ENCODE measurements around the gene GOT1. TPM values are rescaled to one million over a fixed set of nuclear protein-coding genes. Genes with fewer than 3 reads are reported as not detected.
A peak's percentile ranks its signal among the peaks of the same experiment; 100 is the strongest.

GOT1 gene
- total RNA-seq, 1 donor: 14.0 TPM

GRCh38 chr10:99435986-99436638 is 5.7 kb upstream of the GOT1 start:
- DNase-seq (ENCODE audit: low read depth in 2 of 3, low spot score in 2 of 3): peak in 2 of 3 donors; percentile 58 to 85

- no peak for DNase-seq (ENCODE audit: low read depth in 2 of 3, low spot score in 2 of 3)
Observed at GRCh38 chr10:99433378-99434020, 3.1 kb upstream of the GOT1 start.

GRCh38 chr10:99432881-99433280 is 2.5 kb upstream of the GOT1 start:
- no peak for DNase-seq (ENCODE audit: low read depth in 2 of 3, low spot score in 2 of 3)

GRCh38 chr10:99432047-99432446 is 1.6 kb upstream of the GOT1 start:
- DNase-seq (ENCODE audit: low read depth in 2 of 3, low spot score in 2 of 3): no peak

- DNase-seq (ENCODE audit: low read depth in 2 of 3, low spot score in 2 of 3): peak in 1 of 3 donors; percentile 24
Observed at GRCh38 chr10:99431190-99431760, 851 bp upstream of the GOT1 start.

GRCh38 chr10:99430116-99430450 is 341 bp downstream of the GOT1 start:
- DNase-seq (ENCODE audit: low read depth in 2 of 3, low spot score in 2 of 3): peak in 1 of 3 donors; percentile 15

GRCh38 chr10:99429517-99430095 is 818 bp downstream of the GOT1 start:
- no peak for DNase-seq (ENCODE audit: low read depth in 2 of 3, low spot score in 2 of 3)

- DNase-seq (ENCODE audit: low read depth in 2 of 3, low spot score in 2 of 3): no peak
Observed at GRCh38 chr10:99427566-99428190, 2.7 kb downstream of the GOT1 start.

GRCh38 chr10:99426689-99427088 is 3.7 kb downstream of the GOT1 start:
- DNase-seq (ENCODE audit: low read depth in 2 of 3, low spot score in 2 of 3): no peak

- no peak for DNase-seq (ENCODE audit: low read depth in 2 of 3, low spot score in 2 of 3)
Observed at GRCh38 chr10:99425204-99425603, 5.2 kb downstream of the GOT1 start.

- no peak for DNase-seq (ENCODE audit: low read depth in 2 of 3, low spot score in 2 of 3)
Observed at GRCh38 chr10:99424656-99425055, 5.8 kb downstream of the GOT1 start.

- DNase-seq (ENCODE audit: low read depth in 2 of 3, low spot score in 2 of 3): no peak
Observed at GRCh38 chr10:99422529-99423096, 7.8 kb downstream of the GOT1 start.

GRCh38 chr10:99421233-99421739 is 9.1 kb downstream of the GOT1 start:
- no peak for DNase-seq (ENCODE audit: low read depth in 2 of 3, low spot score in 2 of 3)

GRCh38 chr10:99419688-99420087 is 10.7 kb downstream of the GOT1 start:
- no peak for DNase-seq (ENCODE audit: low read depth in 2 of 3, low spot score in 2 of 3)

GRCh38 chr10:99418910-99419624 is 11.4 kb downstream of the GOT1 start:
- DNase-seq (ENCODE audit: low read depth in 2 of 3, low spot score in 2 of 3): no peak

- no peak for DNase-seq (ENCODE audit: low read depth in 2 of 3, low spot score in 2 of 3)
Observed at GRCh38 chr10:99412099-99412498, 18.3 kb downstream of the GOT1 start.

- DNase-seq (ENCODE audit: low read depth in 2 of 3, low spot score in 2 of 3): no peak
Observed at GRCh38 chr10:99411546-99411945, 18.9 kb downstream of the GOT1 start.

GRCh38 chr10:99410876-99411275 is 19.5 kb downstream of the GOT1 start:
- no peak for DNase-seq (ENCODE audit: low read depth in 2 of 3, low spot score in 2 of 3)

GRCh38 chr10:99410146-99410545 is 20.3 kb downstream of the GOT1 start:
- DNase-seq (ENCODE audit: low read depth in 2 of 3, low spot score in 2 of 3): no peak

- no peak for DNase-seq (ENCODE audit: low read depth in 2 of 3, low spot score in 2 of 3)
Observed at GRCh38 chr10:99406149-99406548, 24.3 kb downstream of the GOT1 start.
